GM23338 (cell line): ENCODE results near the gene TARS2. TPM values are rescaled to one million over a fixed set of nuclear protein-coding genes. Genes with fewer than 3 reads are reported as not detected.

Experiments used
- ATAC-seq: fragments of 200-7000 bp; cut with Tn5 transposase; 3 replicates; pipeline ENCODE4 v1.9.1; 2020
- DNase-seq: peaks from one replicate; pipeline ENCODE4 v3.0.0-alpha.2; 2015; ENCODE audit warnings: low spot score
- H2AFZ ChIP-seq: fragments of 200-600 bp; sonication (generic); 2 replicates; pipeline ENCODE4 v1.8.0; 2016; ENCODE audit warnings: antibody characterized with exemption, mild to moderate bottlenecking, moderate library complexity
- H3F3A ChIP-seq: fragments of 200-600 bp; sonication (generic); replicated peaks from 2 replicates; pipeline ENCODE4 v1.8.0; 2017; ENCODE audit warnings: antibody characterized with exemption, mixed run types, low read depth
- H3K27ac ChIP-seq: fragments of 200-600 bp; sonication (generic); 2 replicates; pipeline ENCODE4 v1.6.1; 2016; ENCODE audit warnings: low read depth
- H3K27me3 ChIP-seq: fragments of 200-600 bp; sonication (generic); 2 replicates; pipeline ENCODE4 v1.8.0; 2016; ENCODE audit warnings: mild to moderate bottlenecking, mixed run types, moderate library complexity; ENCODE audit not compliant: insufficient read depth
- H3K36me3 ChIP-seq: fragments of 200-600 bp; sonication (generic); 2 replicates; pipeline ENCODE4 v1.8.0; 2016; ENCODE audit warnings: mild to moderate bottlenecking; ENCODE audit not compliant: insufficient read depth
- H3K4me1 ChIP-seq: fragments of 200-600 bp; sonication (generic); 2 replicates; pipeline ENCODE4 v1.8.0; 2016; ENCODE audit warnings: mild to moderate bottlenecking, moderate library complexity; ENCODE audit not compliant: insufficient read depth
- H3K4me2 ChIP-seq: fragments of 200-600 bp; sonication (generic); 2 replicates; pipeline ENCODE4 v1.7.1; 2017; ENCODE audit warnings: mixed run types
- H3K4me3 ChIP-seq: fragments of 200-600 bp; sonication (generic); 2 replicates; pipeline ENCODE4 v1.6.1; 2016; ENCODE audit warnings: mixed run types
- H3K79me2 ChIP-seq: fragments of 200-600 bp; sonication (generic); replicated peaks from 2 replicates; pipeline ENCODE4 v1.8.0; 2017; ENCODE audit warnings: mild to moderate bottlenecking; ENCODE audit not compliant: insufficient read depth
- H3K9me2 ChIP-seq: fragments of 200-600 bp; sonication (generic); 2 replicates; pipeline ENCODE4 v1.8.0; 2017; ENCODE audit not compliant: insufficient read depth
- H4K20me1 ChIP-seq: fragments of 200-600 bp; sonication (generic); replicated peaks from 2 replicates; pipeline ENCODE4 v1.8.0; 2017; ENCODE audit warnings: mild to moderate bottlenecking; ENCODE audit not compliant: insufficient read depth
- H3K27ac Mint-ChIP-seq: 2 replicates; pipeline ENCODE4 v1.8.0; 2020; ENCODE audit warnings: inconsistent platforms, mild to moderate bottlenecking, moderate library complexity, mixed read lengths
- H3K27me3 Mint-ChIP-seq: 3 replicates; pipeline ENCODE4 v1.8.0; 2022; ENCODE audit warnings: low read depth, mild to moderate bottlenecking, moderate library complexity, mixed read lengths, inconsistent platforms; ENCODE audit not compliant: insufficient read depth, poor library complexity
- H3K36me3 Mint-ChIP-seq: 3 replicates; pipeline ENCODE4 v1.8.0; 2021; ENCODE audit warnings: low read depth, mild to moderate bottlenecking, inconsistent platforms, moderate library complexity, mixed read lengths
- H3K4me1 Mint-ChIP-seq: 3 replicates; pipeline ENCODE4 v1.8.0; 2020; ENCODE audit warnings: mild to moderate bottlenecking, inconsistent platforms, mixed read lengths
- H3K4me3 Mint-ChIP-seq: 3 replicates; pipeline ENCODE4 v1.8.0; 2021; ENCODE audit warnings: moderate library complexity, mild to moderate bottlenecking, inconsistent platforms, mixed read lengths
- H3K9me3 Mint-ChIP-seq: 3 replicates; pipeline ENCODE4 v1.8.0; 2020; ENCODE audit warnings: moderate library complexity, mild to moderate bottlenecking, inconsistent platforms, mixed read lengths
- CREB1 ChIP-seq: fragments of 250-450 bp; sonication (Bioruptor Pico); IDR thresholded peaks from 2 replicates; pipeline ENCODE4 v1.5.0; 2020; ENCODE audit warnings: low read depth, mild to moderate bottlenecking, moderate library complexity
- CTCF ChIP-seq, 2 experiments: fragments of 200-600 bp in 1 of 2; sonication (generic) in 1 of 2; conservative IDR thresholded peaks; 2 replicates each; pipeline versions ENCODE4 v1.5.1 to v1.6.1; 2016 to 2017; ENCODE audit warnings: antibody characterized with exemption in 2 of 2, low read depth in 2 of 2, mild to moderate bottlenecking in 2 of 2, moderate library complexity in 1 of 2
- ETS1 ChIP-seq: IDR thresholded peaks from 2 replicates; pipeline ENCODE4 v1.6.1; 2016; ENCODE audit warnings: antibody characterized with exemption
- EZH2 ChIP-seq: fragments of 200-600 bp; sonication (generic); IDR thresholded peaks from one replicate; pipeline ENCODE4 v1.8.0; 2017; ENCODE audit warnings: antibody characterized with exemption, mild to moderate bottlenecking, low read depth; ENCODE audit not compliant: unreplicated experiment
- JUNB ChIP-seq: IDR thresholded peaks from one replicate; pipeline ENCODE4 v1.6.1; 2016; ENCODE audit warnings: antibody characterized with exemption; ENCODE audit not compliant: unreplicated experiment
- NANOG ChIP-seq: IDR thresholded peaks from 2 replicates; pipeline ENCODE4 v1.6.1; 2016; ENCODE audit warnings: antibody characterized with exemption, borderline replicate concordance
- POLR2AphosphoS5 ChIP-seq: IDR thresholded peaks from 2 replicates; pipeline ENCODE4 v1.6.1; 2016; ENCODE audit warnings: antibody characterized with exemption, low read depth
- REST ChIP-seq: IDR thresholded peaks from one replicate; pipeline ENCODE4 v1.6.1; 2018; ENCODE audit warnings: antibody characterized with exemption; ENCODE audit not compliant: unreplicated experiment
- STAT1 ChIP-seq: IDR thresholded peaks from one replicate; pipeline ENCODE4 v1.6.1; 2016; ENCODE audit warnings: antibody characterized with exemption; ENCODE audit not compliant: unreplicated experiment
- ZNF114 ChIP-seq: fragments of 250-450 bp; sonication (Bioruptor Pico); IDR thresholded peaks from 2 replicates; pipeline ENCODE4 v1.5.0; 2020; ENCODE audit warnings: mild to moderate bottlenecking, moderate library complexity
- ZNF331 ChIP-seq: fragments of 250-450 bp; sonication (Bioruptor Pico); IDR thresholded peaks from 2 replicates; pipeline ENCODE4 v1.5.0; 2020; ENCODE audit warnings: low read depth, mild to moderate bottlenecking, moderate library complexity
- polyA plus RNA-seq: library from polyadenylated mRNA; unstranded; fragments of >200 nt; fragmentation: Nextera tagmentation; extraction: Ambion mirVana; gene quantifications from 2 replicates; pipeline ENCODE4 v1.2.1, GENCODE V29; 2016
- total RNA-seq: library from RNA; depleted of rRNA; stranded (reverse); fragments of >200 nt; shearing (Covaris generic); gene quantifications from 2 replicates; pipeline ENCODE4 v1.2.3, GENCODE V29; 2014

The TARS2 gene
- total and polyA plus RNA-seq, 2 experiments from 2014 or later = 19.5 to 28.4 TPM

GRCh38 chr1:150511985-150512660 is 24.9 kb downstream of the TARS2 start:
- no peak for TF ChIP-seq CTCF (conservative IDR thresholded peaks at IDR 0.05; ENCODE audit: low read depth in 2 of 2)
- no peak for TF ChIP-seq ZNF114 (CRISPR knock-in tag)
- no peak for TF ChIP-seq REST
- no peak for TF ChIP-seq JUNB
- no peak for TF ChIP-seq ZNF331 (CRISPR knock-in tag)
- no peak for TF ChIP-seq STAT1
- TF ChIP-seq EZH2 = no peak
- TF ChIP-seq CREB1 (CRISPR knock-in tag) = no peak
- Histone ChIP-seq H3K36me3 (no peaks in the 10 kb centered on the region), H3K4me3 (no peak overlapping the region), H3K4me1 (peaks cover 7% of the 10 kb centered on the region; the same call in 1 of the 2 replicates), H3K4me2 (no peak overlapping the region), H3K27me3 (no peaks in the 10 kb centered on the region), H4K20me1 (no peaks in the 10 kb centered on the region), H3K9me2 (no peaks in the 10 kb centered on the region), H3K79me2 (no peaks in the 10 kb centered on the region), H3K27ac (no peak overlapping the region), H2AFZ (no peak overlapping the region), H3F3A (0 out of 2 replicates have a peak, but pooled peaks cover 13% of the 10 kb centered on the region)
- no peak for DNase-seq
- H3K27me3 Mint-ChIP-seq = peaks cover 26% of the 10 kb centered on the region
- no peak overlapping the region for H3K27ac Mint-ChIP-seq
- no peak for ATAC-seq
- H3K36me3 Mint-ChIP-seq = peaks cover 11% of the 10 kb centered on the region; the same call in 2 of the 3 replicates
- peaks cover 13% of the 10 kb centered on the region for H3K4me1 Mint-ChIP-seq
- H3K9me3 Mint-ChIP-seq = no peaks in the 10 kb centered on the region; the same call in 2 of the 3 replicates
- H3K4me3 Mint-ChIP-seq = no peak overlapping the region; the same call in 2 of the 3 replicates

GRCh38 chr1:150512846-150513245 is 25.6 kb downstream of the TARS2 start:
- no peak for DNase-seq
- Histone ChIP-seq H3K4me2 (no peak overlapping the region), H3K36me3 (no peaks in the 10 kb centered on the region), H3K27ac (no peak overlapping the region), H3K9me2 (no peaks in the 10 kb centered on the region), H4K20me1 (no peaks in the 10 kb centered on the region), H3K4me3 (no peak overlapping the region), H3K4me1 (peaks cover 7% of the 10 kb centered on the region; the same call in 1 of the 2 replicates), H3F3A (0 out of 2 replicates have a peak, but pooled peaks cover 17% of the 10 kb centered on the region), H3K27me3 (no peaks in the 10 kb centered on the region), H2AFZ (no peak overlapping the region), H3K79me2 (no peaks in the 10 kb centered on the region)
- no peaks in the 10 kb centered on the region; the same call in 2 of the 3 replicates for H3K9me3 Mint-ChIP-seq
- ATAC-seq = no peak
- H3K4me3 Mint-ChIP-seq = no peak overlapping the region
- peaks cover 26% of the 10 kb centered on the region for H3K27me3 Mint-ChIP-seq
- no peak overlapping the region for H3K27ac Mint-ChIP-seq
- peaks cover 9% of the 10 kb centered on the region for H3K4me1 Mint-ChIP-seq
- peaks cover 7% of the 10 kb centered on the region; the same call in 2 of the 3 replicates for H3K36me3 Mint-ChIP-seq
- TF ChIP-seq CREB1 (CRISPR knock-in tag) = no peak
- no peak for TF ChIP-seq POLR2AphosphoS5
- no peak for TF ChIP-seq STAT1
- TF ChIP-seq CTCF (conservative IDR thresholded peaks at IDR 0.05; ENCODE audit: low read depth in 2 of 2) = no peak
- TF ChIP-seq ETS1 = no peak
- no peak for TF ChIP-seq NANOG
- no peak for TF ChIP-seq REST
- TF ChIP-seq ZNF114 (CRISPR knock-in tag) = no peak
